Thoracic aorta (tissue), 2 donors: ENCODE data around the gene ATP4B. TPM values are rescaled to one million over a fixed set of nuclear protein-coding genes. Genes with fewer than 3 reads are reported as not detected.

Experiments
- ATAC-seq: fragments of 150-250 bp; one replicate; pipeline ENCODE4 v1.8.0; 2017; ENCODE audit warnings: low read depth; ENCODE audit not compliant: insufficient number of reproducible peaks, low FRiP score
- DNase-seq: peaks from one replicate; pipeline ENCODE4 v3.0.0-alpha.2; 2020; ENCODE audit warnings: low spot score
- H3K27ac ChIP-seq, 2 donors: fragments of 200-600 bp; sonication (generic); 1 replicate in 1 of 2; 2 replicates in 1 of 2; pipeline ENCODE4 v1.5.1; 2016; ENCODE audit warnings: mild to moderate bottlenecking in 2 of 2, moderate library complexity in 2 of 2
- H3K27me3 ChIP-seq: fragments of 200-600 bp; sonication (generic); replicated peaks from 2 replicates; pipeline ENCODE4 v1.6.0; 2016; ENCODE audit warnings: mild to moderate bottlenecking; ENCODE audit not compliant: insufficient read depth
- H3K36me3 ChIP-seq: fragments of 200-600 bp; sonication (generic); one replicate; pipeline ENCODE4 v1.5.1; 2016
- H3K4me1 ChIP-seq, 2 donors: fragments of 200-600 bp; sonication (generic); 1 replicate in 1 of 2; 2 replicates in 1 of 2; pipeline versions ENCODE4 v1.5.1 to v1.6.0; 2016; ENCODE audit warnings: low read depth in 2 of 2, mild to moderate bottlenecking in 1 of 2; ENCODE audit not compliant: control insufficient read depth in 1 of 2
- H3K4me3 ChIP-seq: fragments of 200-600 bp; sonication (generic); 2 replicates; pipeline ENCODE4 v1.5.1; 2016; ENCODE audit warnings: mild to moderate bottlenecking
- H3K9me3 ChIP-seq: fragments of 200-600 bp; sonication (generic); 2 replicates; pipeline ENCODE4 v1.5.1; 2016
- total RNA-seq, 2 donors: library from RNA; depleted of rRNA; stranded (reverse); fragments of >200 nt; gene quantifications; one replicate each; pipeline versions ENCODE4 v1.1.0 to v1.2.3, GENCODE V29; 2016
- TF ChIP-seq, protein P1 (sequence below): fragments of 200-600 bp; sonication (generic); IDR thresholded peaks from one replicate; pipeline ENCODE4 v1.5.1; 2019; ENCODE audit warnings: antibody characterized with exemption

Gene ATP4B
- total RNA-seq, 2 donors from 2014 or later: 0.85 TPM; not detected in 1

GRCh38 chr13:113669755-113670341 is 11.8 kb upstream of the ATP4B start:
- TF ChIP-seq, protein P1, sequence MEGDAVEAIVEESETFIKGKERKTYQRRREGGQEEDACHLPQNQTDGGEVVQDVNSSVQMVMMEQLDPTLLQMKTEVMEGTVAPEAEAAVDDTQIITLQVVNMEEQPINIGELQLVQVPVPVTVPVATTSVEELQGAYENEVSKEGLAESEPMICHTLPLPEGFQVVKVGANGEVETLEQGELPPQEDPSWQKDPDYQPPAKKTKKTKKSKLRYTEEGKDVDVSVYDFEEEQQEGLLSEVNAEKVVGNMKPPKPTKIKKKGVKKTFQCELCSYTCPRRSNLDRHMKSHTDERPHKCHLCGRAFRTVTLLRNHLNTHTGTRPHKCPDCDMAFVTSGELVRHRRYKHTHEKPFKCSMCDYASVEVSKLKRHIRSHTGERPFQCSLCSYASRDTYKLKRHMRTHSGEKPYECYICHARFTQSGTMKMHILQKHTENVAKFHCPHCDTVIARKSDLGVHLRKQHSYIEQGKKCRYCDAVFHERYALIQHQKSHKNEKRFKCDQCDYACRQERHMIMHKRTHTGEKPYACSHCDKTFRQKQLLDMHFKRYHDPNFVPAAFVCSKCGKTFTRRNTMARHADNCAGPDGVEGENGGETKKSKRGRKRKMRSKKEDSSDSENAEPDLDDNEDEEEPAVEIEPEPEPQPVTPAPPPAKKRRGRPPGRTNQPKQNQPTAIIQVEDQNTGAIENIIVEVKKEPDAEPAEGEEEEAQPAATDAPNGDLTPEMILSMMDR: no peak
- ATAC-seq: no peak
- DNase-seq: no peak
- Histone ChIP-seq H3K27me3 (no peaks in the 10 kb centered on the region), H3K27ac (no peak overlapping the region), H3K4me3 (no peak overlapping the region), H3K9me3 (no peaks in the 10 kb centered on the region), H3K4me1 (no peaks in the 10 kb centered on the region), H3K36me3 (no peaks in the 10 kb centered on the region)

GRCh38 chr13:113669231-113669754 is 11.3 kb upstream of the ATP4B start:
- no peak for ATAC-seq
- Histone ChIP-seq H3K36me3 (no peaks in the 10 kb centered on the region), H3K4me1 (no peaks in the 10 kb centered on the region), H3K4me3 (no peak overlapping the region), H3K27me3 (no peaks in the 10 kb centered on the region), H3K9me3 (no peaks in the 10 kb centered on the region), H3K27ac (no peak overlapping the region)
- TF ChIP-seq, protein P1: no peak
- DNase-seq: no peak

GRCh38 chr13:113668491-113668971 is 10.5 kb upstream of the ATP4B start:
- Histone ChIP-seq H3K4me1 (no peaks in the 10 kb centered on the region), H3K27me3 (no peaks in the 10 kb centered on the region), H3K27ac (no peak overlapping the region), H3K36me3 (no peaks in the 10 kb centered on the region), H3K4me3 (no peak overlapping the region), H3K9me3 (no peaks in the 10 kb centered on the region)
- ATAC-seq (no peak), DNase-seq (no peak)
- TF ChIP-seq, protein P1: no peak

DNA sequence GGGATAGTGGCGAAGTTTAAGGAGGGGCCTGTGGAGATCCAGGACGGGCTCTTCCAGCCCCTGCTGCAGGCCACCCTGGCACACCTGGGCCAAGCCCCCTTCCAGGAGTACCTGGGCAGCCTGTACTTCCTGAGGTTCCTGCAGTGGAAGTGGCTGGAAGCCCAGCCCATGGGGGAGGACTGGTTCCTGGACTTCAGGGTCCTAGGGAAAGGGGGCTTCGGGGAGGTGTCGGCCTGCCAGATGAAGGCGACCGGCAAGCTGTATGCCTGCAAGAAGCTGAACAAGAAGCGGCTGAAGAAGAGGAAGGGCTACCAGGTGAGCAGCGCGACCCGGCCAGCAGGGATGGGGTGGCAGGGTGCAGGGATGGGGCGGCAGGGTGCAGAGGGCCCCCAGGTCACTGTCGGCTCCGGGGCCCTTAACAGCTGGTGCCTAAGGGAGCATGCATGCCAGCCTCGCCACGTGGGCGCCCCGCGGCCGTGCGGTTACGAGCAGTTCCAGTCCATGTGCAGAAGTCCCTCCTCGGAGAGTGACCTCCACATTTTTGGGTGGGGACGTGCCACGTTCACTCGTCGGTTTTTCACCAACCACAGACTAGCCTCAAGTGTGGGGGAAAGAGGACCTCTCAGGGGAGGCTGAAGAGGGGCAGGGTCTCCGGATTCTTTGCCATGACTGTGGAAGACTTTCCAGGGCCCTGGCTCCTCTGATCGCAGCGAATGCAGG is 9.9 kb upstream of the ATP4B start:
- DNase-seq (no peak), ATAC-seq (no peak)
- Histone ChIP-seq H3K4me3 (no peak overlapping the region), H3K36me3 (no peaks in the 10 kb centered on the region), H3K27me3 (no peaks in the 10 kb centered on the region), H3K9me3 (no peaks in the 10 kb centered on the region), H3K27ac (no peak overlapping the region), H3K4me1 (no peaks in the 10 kb centered on the region)
- TF ChIP-seq, protein P1: no peak

GRCh38 chr13:113666951-113667701 is 9.1 kb upstream of the ATP4B start, which contains the start of gene GRK1:
TSS of gene GRK1 (plus strand) at chr13:113667219. CDS start at chr13:113667387, 168 bp downstream.
- H3K27me3 ChIP-seq: no peaks in the 10 kb centered on the region
- H3K27ac ChIP-seq: no peak within 1 kb of the TSS
- H3K4me1 ChIP-seq: no peaks in the 10 kb centered on the region
- no peak within 1 kb of the TSS for H3K4me3 ChIP-seq
- no peak for ATAC-seq
- H3K9me3 ChIP-seq: no peaks in the 10 kb centered on the region
- no peaks in the 10 kb centered on the region for H3K36me3 ChIP-seq
- DNase-seq: no peak
- TF ChIP-seq, protein P1: no peak
